Ovary (tissue), 9 donors: ENCODE measurements around the gene MMP21. TPM values are rescaled to one million over a fixed set of nuclear protein-coding genes. Genes with fewer than 3 reads are reported as not detected.

Source experiments
- DNase-seq, 5 donors: peaks; one replicate each; pipeline ENCODE4 v3.0.0-alpha.2; 2019 to 2020
- H3K27ac ChIP-seq, 2 donors: fragments of 200-600 bp; one replicate each; pipeline versions ENCODE4 v1.5.1 to v1.8.0; 2019 to 2022
- H3K27me3 ChIP-seq: fragments of 200-600 bp; one replicate; pipeline ENCODE4 v1.8.0; 2022
- H3K36me3 ChIP-seq: fragments of 200-600 bp; sonication (generic); one replicate; pipeline ENCODE4 v1.5.1; 2019
- H3K4me1 ChIP-seq: one replicate; pipeline ENCODE4 v1.8.1; 2013; ENCODE audit warnings: mild to moderate bottlenecking, moderate library complexity; ENCODE audit not compliant: insufficient read depth
- H3K4me3 ChIP-seq: fragments of 200-600 bp; sonication (generic); one replicate; pipeline ENCODE4 v1.5.1; 2017
- H3K9me3 ChIP-seq, 2 donors: fragments of 200-600 bp in 1 of 2; sonication (generic) in 1 of 2; one replicate each; pipeline versions ENCODE4 v1.5.1 to v1.8.1; 2013 to 2019; ENCODE audit warnings: mild to moderate bottlenecking in 1 of 2, moderate library complexity in 1 of 2
- EP300 ChIP-seq: sonication (generic); formaldehyde crosslinking; IDR thresholded peaks from one replicate; pipeline ENCODE4 v1.6.1; 2017; ENCODE audit warnings: antibody characterized with exemption
- POLR2A ChIP-seq: fragments of 450-650 bp; IDR thresholded peaks from one replicate; pipeline ENCODE4 v1.6.1; 2017; ENCODE audit warnings: antibody characterized with exemption, mild to moderate bottlenecking, moderate library complexity
- WGBS, 3 donors: extraction: QIAGEN DNeasy Blood & Tissue Kit in 1 of 3; methylation state at CpG; one replicate each; pipeline versions ENCODE4 v1.1.5 to v1.1.7; 2013 to 2017; 5-methylcytosine and 5-hydroxymethylcytosine counted together
- intact Hi-C, 4 donors: fragments of 100-400 bp; cut with DNase I; formaldehyde crosslinking; loops; one replicate each; pipeline versions ENCODE4 v1.11.0 to v1.15.1; 2022 to 2023
- polyA plus RNA-seq, 2 donors: library from polyadenylated mRNA; stranded (reverse); fragments of 200-250 nt in 1 of 2; fragments of 350-450 nt in 1 of 2; fragmentation: Illumina TruSeq in 1 of 2; extraction: RNeasy Lipid Tissue Mini Kit (QIAGEN cat#74804) in 1 of 2; gene quantifications; one replicate each; pipeline ENCODE4 v1.2.3, GENCODE V29; 2013 to 2014
- total RNA-seq, 7 donors: library from RNA; depleted of rRNA in 2 of 7; stranded (reverse); fragments of >200 nt in 2 of 7; fragmentation: NEBNext Ultra II Directional in 3 of 7; extraction: Animal tissue kit (Norgen Biotek cat#: 25700) in 3 of 7; gene quantifications; one replicate each; pipeline versions ENCODE4 v1.1.0 to v1.2.4, GENCODE V29; 2016 to 2023
- TF ChIP-seq, protein P1 (sequence below), 3 donors: fragments of 450-650 bp in 2 of 3; fragments of 200-600 bp in 1 of 3; IDR thresholded peaks; one replicate each; pipeline versions ENCODE4 v1.5.1 to v1.8.0; 2016 to 2022; ENCODE audit warnings: antibody characterized with exemption in 3 of 3, mild to moderate bottlenecking in 1 of 3
- donor health status: DM: no; HTN: no; CAD: no; lungs with moderate emphysema.
- donor health status: DM: no; HTN: no; CAD: no.
- donor health status: Bipolar disorder and iron deficiency.
- donor health status: DM: yes; HTN: yes; CAD: no.
- donor health status: DM: no; HTN: no; CAD: no.
- donor health status: DM: yes; HTN: yes; CAD: no.

Gene MMP21
- total and polyA plus RNA-seq, 9 donors, result 0.11 to 1.6 (median 1.00) TPM

GRCh38 chr10:125797994-125798662, 22.5 kb upstream of the MMP21 start:
- WGBS, 3 donors, result 27 to 49% (median 40%) methylated on average over 5 of the region's 5 CpGs
- no peaks in the 10 kb centered on the region for H3K36me3 ChIP-seq
- DNase-seq, result no peak

DNA sequence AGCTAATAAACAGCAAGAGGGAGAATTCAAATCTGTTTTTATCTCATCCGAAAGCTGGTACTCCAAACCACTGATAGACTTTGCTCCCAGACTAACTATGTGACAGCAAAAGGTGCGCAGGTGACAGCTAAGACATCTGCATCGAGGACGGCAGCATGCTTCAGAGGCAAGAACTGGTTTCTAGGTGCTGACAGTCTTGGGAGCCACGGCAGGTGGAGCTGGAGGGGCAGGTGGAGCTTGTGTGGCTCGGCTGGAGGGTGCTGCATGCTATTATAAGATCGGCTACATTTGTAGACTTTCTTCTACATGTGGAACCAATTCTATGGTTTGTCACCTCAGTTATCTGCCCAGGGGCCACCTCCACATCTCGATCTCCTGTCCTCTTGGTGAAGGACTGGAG, 21.8 kb upstream of the MMP21 start:
- TF ChIP-seq EP300 (no peak), POLR2A (no peak)
- TF ChIP-seq, protein P1, sequence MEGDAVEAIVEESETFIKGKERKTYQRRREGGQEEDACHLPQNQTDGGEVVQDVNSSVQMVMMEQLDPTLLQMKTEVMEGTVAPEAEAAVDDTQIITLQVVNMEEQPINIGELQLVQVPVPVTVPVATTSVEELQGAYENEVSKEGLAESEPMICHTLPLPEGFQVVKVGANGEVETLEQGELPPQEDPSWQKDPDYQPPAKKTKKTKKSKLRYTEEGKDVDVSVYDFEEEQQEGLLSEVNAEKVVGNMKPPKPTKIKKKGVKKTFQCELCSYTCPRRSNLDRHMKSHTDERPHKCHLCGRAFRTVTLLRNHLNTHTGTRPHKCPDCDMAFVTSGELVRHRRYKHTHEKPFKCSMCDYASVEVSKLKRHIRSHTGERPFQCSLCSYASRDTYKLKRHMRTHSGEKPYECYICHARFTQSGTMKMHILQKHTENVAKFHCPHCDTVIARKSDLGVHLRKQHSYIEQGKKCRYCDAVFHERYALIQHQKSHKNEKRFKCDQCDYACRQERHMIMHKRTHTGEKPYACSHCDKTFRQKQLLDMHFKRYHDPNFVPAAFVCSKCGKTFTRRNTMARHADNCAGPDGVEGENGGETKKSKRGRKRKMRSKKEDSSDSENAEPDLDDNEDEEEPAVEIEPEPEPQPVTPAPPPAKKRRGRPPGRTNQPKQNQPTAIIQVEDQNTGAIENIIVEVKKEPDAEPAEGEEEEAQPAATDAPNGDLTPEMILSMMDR (IDR thresholded peaks at IDR 0.05), result no peak
- Histone ChIP-seq H3K27ac (no peak overlapping the region), H3K4me1 (peaks cover 2% of the 10 kb centered on the region), H3K36me3 (no peaks in the 10 kb centered on the region), H3K9me3 (no peaks in the 10 kb centered on the region), H3K27me3 (no peaks in the 10 kb centered on the region), H3K4me3 (no peak overlapping the region)
- DNase-seq, result no peak
- 93 to 95% (median 94%) methylated on average over 8 of the region's 8 CpGs for WGBS, 3 donors
- intact Hi-C loops, result no loop called here

More at GRCh38 chr10:125797994-125798662, 22.5 kb upstream of the MMP21 start:
- intact Hi-C loops, result no loop called here
- Histone ChIP-seq H3K9me3 (no peaks in the 10 kb centered on the region), H3K27me3 (no peaks in the 10 kb centered on the region), H3K27ac (peak overlapping the region in 1 of 2 donors; percentile 40), H3K4me3 (no peak overlapping the region), H3K4me1 (peaks cover 2% of the 10 kb centered on the region)
- TF ChIP-seq, protein P1 (IDR thresholded peaks at IDR 0.05), result no peak
- TF ChIP-seq POLR2A, result no peak
- no peak for TF ChIP-seq EP300

GRCh38 chr10:125795637-125796190, 20.1 kb upstream of the MMP21 start:
- 80 to 90% (median 87%) methylated on average over 8 of the region's 8 CpGs for WGBS, 3 donors
- no peaks in the 10 kb centered on the region for H3K36me3 ChIP-seq

GRCh38 chr10:125795128-125795527, 19.5 kb upstream of the MMP21 start:
- no peak overlapping the region for H3K27ac ChIP-seq
- WGBS, 3 donors, result 72 to 76% (median 72%) methylated on average over 2 of the region's 2 CpGs
- H3K4me1 ChIP-seq, result peaks cover 2% of the 10 kb centered on the region
- no peaks in the 10 kb centered on the region for H3K9me3 ChIP-seq
- no peak overlapping the region for H3K4me3 ChIP-seq
- intact Hi-C loops, result no loop called here
- TF ChIP-seq EP300, result no peak
- H3K27me3 ChIP-seq, result no peaks in the 10 kb centered on the region
- no peak for DNase-seq
- no peaks in the 10 kb centered on the region for H3K36me3 ChIP-seq

More at GRCh38 chr10:125795637-125796190, 20.1 kb upstream of the MMP21 start:
- Histone ChIP-seq H3K4me1 (peaks cover 2% of the 10 kb centered on the region), H3K27me3 (no peaks in the 10 kb centered on the region), H3K4me3 (no peak overlapping the region), H3K27ac (no peak overlapping the region), H3K9me3 (no peaks in the 10 kb centered on the region)
- intact Hi-C loops, result no loop called here
- DNase-seq, result no peak
- TF ChIP-seq POLR2A (no peak), EP300 (no peak)
- TF ChIP-seq, protein P1 (IDR thresholded peaks at IDR 0.05), result no peak
